Measurements from ENCODE around the gene MOB3C. TPM values are rescaled to one million over a fixed set of nuclear protein-coding genes. Genes with fewer than 3 reads are reported as not detected.

The MOB3C gene
- polyA plus RNA-seq, 3 donors = 12.1 to 13.4 (median 12.4) TPM

DNA sequence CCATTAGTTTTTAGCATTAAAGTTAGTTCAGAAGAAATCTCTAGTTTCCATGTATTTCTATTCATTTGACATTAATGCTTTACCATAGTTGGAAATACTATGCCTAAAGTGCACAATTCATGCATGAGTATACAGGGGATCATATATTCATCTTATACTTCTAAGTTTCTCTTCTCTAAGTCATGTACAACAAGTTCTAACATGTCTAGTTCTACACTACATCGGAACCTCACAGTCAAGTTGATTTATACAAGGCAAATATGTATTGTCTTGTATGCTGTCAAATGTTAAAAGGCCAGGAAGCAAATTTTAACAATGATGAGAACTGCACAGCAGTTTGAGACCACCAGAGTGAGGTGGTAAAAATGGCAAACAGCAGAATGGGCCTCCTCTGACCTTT lies 22.9 kb upstream of the MOB3C start:
- no peak for DNase-seq (ENCODE audit: low read depth in 3 of 3, low spot score in 2 of 3)

GRCh38 chr1:46638921-46639320 lies 22.3 kb upstream of the MOB3C start:
- no peak for DNase-seq (ENCODE audit: low read depth in 3 of 3, low spot score in 2 of 3)

DNA sequence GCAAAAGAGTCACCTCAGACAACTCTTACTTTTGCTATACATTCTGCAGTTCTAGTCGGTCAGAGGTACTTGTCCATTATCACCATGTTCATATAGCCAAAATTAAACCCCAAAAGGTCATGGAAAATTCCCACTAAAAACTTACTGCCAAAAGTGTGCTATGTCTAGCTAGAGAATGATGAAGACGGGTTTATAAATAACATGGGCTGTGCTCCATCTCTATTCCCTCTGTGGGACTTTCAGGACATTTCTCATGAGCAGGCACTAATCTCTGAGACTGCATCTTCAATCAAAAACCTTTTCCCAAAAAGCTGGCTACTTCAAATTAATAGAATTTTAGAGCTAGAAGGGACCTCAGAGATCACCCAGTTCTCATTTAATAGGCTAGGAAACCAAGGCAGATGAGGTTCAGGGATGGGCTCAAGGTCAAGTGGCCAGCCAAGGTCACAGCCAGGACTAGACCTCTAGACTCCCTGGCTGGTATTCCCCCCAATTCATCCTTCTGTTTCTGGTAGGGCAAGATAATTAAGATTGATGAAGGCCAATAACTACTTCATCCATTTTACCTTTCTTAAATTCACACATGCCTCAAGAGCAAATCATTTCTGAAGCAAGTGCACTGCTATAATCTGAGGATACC lies 21.0 kb upstream of the MOB3C start:
- DNase-seq (ENCODE audit: low read depth in 3 of 3, low spot score in 2 of 3) = no peak

- DNase-seq (ENCODE audit: low read depth in 3 of 3, low spot score in 2 of 3) = no peak
These were observed 18.6 kb upstream of the MOB3C start for GRCh38 chr1:46635205-46635604.

DNA sequence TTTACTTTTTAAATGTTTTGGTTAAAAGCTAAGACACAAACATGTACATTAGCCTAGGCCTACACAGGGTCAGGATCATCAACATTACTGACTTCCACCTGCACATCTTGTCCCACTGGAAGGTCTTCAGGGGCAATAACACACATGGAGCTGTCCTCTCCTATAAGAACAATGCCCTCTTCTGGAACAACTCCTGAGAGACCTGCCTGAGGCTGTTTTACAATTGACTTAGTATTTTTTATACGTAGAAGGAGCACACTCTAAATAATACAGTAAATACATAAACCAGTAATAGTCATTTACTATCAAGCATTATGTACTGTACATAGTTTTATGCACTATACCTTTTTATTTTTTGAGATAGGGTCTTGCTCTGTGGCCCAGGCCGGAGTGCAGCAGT lies 14.1 kb upstream of the MOB3C start:
- DNase-seq (ENCODE audit: low read depth in 3 of 3, low spot score in 2 of 3) = no peak

GRCh38 chr1:46623743-46624644 lies 7.4 kb upstream of the MOB3C start:
- DNase-seq (ENCODE audit: low read depth in 3 of 3, low spot score in 2 of 3) = no peak

DNA sequence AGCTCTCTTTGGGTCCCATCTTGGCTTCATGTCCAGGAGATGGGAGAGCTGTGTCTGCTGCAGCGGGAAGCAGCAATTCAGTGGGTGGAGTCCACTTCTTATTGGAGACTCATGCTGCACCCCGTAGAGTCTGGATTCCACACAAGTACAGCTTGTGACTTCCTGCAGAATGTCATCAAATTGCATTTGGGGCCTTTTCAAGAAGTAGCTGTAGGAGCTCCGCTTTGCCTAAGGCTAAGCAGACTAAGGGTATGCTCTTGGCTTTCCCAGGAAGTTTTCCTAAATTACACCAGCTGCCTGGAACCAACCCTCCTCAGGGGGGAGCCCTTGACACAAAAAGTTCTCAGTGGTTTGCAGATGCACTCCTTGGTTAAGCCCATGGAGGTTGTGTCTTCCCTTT lies 5.7 kb upstream of the MOB3C start:
- DNase-seq (ENCODE audit: low read depth in 3 of 3, low spot score in 2 of 3) = no peak

GRCh38 chr1:46621930-46622329 lies 5.3 kb upstream of the MOB3C start:
- no peak for DNase-seq (ENCODE audit: low read depth in 3 of 3, low spot score in 2 of 3)

DNA sequence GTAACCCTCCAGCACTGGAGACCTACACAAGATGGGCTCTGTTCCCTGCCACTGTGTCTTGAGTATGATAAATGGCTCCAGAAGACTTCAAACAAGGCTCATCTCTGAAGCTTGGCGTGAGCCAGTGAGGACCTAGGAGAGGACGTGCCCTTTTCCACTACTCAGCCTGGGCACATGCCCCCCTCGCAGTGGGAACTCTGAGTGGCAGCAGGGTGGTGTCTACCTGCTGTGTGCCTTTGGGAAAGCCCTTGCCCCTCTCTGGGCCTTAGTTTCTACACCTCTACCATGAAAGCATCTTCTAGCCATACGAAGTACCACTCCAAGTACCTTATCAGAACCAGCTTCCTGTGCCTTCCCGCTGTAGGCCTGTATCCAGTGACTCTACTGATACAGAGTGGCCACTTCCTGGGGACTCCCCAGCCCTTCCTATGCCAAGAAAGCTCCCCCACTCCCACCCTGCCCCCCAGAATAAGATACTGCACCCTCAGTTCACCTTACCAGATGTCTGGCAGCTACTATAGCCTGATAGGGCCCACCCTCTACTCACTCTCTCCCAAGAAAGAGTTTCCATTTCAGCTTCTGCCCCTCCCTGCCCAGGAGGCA lies 3.1 kb upstream of the MOB3C start:
- no peak for DNase-seq (ENCODE audit: low read depth in 3 of 3, low spot score in 2 of 3)

GRCh38 chr1:46618754-46619415 lies 2.3 kb upstream of the MOB3C start:
- DNase-seq (ENCODE audit: low read depth in 3 of 3, low spot score in 2 of 3) = no peak

DNA sequence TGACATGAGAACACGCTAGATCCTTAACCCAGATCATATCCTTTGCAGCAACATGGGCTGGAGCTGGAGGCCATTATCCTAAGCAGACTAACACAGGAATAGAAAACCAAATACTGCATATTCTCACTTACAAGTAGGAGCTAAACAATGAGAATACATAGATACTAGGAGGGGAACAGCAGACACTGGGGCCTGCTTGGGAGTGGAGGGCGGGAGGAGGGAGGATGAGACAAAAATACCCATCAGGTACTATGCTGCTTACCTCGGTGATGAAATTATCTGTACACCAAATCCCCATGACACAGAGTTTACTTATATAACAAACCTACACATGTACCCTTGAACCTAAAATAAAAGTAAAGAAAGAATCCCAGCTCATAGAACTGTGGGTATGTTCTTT lies 1.2 kb upstream of the MOB3C start:
- no peak for DNase-seq (ENCODE audit: low read depth in 3 of 3, low spot score in 2 of 3)

DNA sequence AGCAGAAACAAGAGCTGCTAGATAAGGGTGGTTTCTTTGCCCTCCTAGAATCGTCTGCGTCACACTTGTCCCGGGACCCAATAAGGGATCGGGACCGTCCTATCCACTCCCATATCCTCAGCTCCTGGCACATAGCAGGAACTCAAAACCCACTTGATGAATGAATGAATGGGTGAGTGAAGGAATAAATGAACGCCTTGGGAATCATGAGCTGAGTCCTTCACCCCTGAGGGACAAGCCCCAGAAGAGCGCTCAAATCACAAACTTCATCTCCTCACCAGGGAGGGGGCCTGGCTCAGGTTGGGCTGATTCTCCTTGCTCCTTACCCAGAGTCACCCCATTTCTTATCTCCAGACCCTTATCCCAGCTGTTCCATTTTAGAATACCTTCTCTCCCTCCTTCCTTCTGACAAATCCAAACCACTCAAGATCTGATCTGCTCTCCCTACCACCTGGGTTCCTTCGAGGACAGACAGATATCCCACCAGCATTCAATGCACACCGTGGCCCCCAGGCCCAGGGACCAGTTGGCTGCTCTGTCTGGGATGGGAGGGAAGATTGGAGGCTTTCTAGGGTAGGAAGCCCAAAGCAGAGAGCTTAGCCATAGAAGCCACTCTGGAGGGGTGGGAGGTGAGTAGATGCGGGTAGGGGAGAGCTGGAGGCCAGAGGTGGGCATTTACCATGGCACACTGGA lies 643 bp upstream of the MOB3C start:
- DNase-seq (ENCODE audit: low read depth in 3 of 3, low spot score in 2 of 3) = no peak

DNA sequence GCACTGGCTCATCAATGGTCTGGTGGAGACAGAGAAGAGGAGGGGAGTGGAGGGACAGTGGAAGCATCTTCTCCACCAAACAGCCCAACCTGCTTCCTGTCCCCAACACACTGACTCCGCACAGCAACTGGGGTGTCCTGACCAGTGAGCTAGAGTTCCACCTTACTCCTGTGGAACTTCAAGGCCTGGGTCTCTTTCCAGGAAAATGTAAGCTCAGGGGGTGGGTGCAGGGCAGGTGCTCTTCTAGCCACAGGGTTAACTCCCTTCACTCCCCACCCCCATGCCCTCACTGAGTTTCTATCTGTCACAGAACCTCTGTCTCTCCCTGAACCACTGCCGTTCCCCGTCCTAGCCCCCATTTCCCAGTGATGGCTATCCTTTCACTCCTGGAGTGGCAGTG lies 876 bp downstream of the MOB3C start:
- no peak for DNase-seq (ENCODE audit: low read depth in 3 of 3, low spot score in 2 of 3)

- no peak for DNase-seq (ENCODE audit: low read depth in 3 of 3, low spot score in 2 of 3)
These were observed 1.5 kb downstream of the MOB3C start for GRCh38 chr1:46615088-46615487.

DNA sequence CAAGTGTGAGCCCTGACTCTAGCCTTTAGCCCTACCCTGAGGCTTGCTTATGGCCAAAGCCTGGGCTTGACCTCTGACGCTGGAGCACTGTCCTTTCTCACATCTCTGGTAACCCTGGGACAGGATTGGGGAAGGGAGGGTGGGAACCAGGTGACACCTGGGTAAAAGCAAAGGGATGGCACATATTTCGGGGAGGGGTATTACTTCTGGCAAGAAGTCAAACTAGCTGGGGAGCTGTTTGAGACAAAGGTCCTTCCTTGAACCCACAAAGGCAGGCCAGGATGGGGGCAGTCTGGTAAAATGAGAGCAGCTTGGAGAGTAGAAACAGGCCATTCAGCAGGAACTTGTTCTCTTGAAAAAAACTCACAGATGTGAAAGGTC lies 2.0 kb downstream of the MOB3C start:
- DNase-seq (ENCODE audit: low read depth in 3 of 3, low spot score in 2 of 3) = no peak

GRCh38 chr1:46613661-46614603 lies 2.7 kb downstream of the MOB3C start:
- DNase-seq (ENCODE audit: low read depth in 3 of 3, low spot score in 2 of 3) = peak in 1 of 3 donors; percentile 50

GRCh38 chr1:46612937-46613660 lies 3.5 kb downstream of the MOB3C start:
- DNase-seq (ENCODE audit: low read depth in 3 of 3, low spot score in 2 of 3) = no peak

GRCh38 chr1:46611691-46612221 lies 4.9 kb downstream of the MOB3C start:
- DNase-seq (ENCODE audit: low read depth in 3 of 3, low spot score in 2 of 3) = no peak
